HG03457 (cell line): ENCODE results near the gene TSPAN33.
A peak's percentile ranks its signal among the peaks of the same experiment; 100 is the strongest.

Experiments used
- ATAC-seq: cut with Tn5 transposase; IDR thresholded peaks from one replicate; pipeline ENCODE4 v1.9.1; 2021; ENCODE audit warnings: moderate number of reproducible peaks; ENCODE audit not compliant: unreplicated experiment

TSPAN33 gene

DNA sequence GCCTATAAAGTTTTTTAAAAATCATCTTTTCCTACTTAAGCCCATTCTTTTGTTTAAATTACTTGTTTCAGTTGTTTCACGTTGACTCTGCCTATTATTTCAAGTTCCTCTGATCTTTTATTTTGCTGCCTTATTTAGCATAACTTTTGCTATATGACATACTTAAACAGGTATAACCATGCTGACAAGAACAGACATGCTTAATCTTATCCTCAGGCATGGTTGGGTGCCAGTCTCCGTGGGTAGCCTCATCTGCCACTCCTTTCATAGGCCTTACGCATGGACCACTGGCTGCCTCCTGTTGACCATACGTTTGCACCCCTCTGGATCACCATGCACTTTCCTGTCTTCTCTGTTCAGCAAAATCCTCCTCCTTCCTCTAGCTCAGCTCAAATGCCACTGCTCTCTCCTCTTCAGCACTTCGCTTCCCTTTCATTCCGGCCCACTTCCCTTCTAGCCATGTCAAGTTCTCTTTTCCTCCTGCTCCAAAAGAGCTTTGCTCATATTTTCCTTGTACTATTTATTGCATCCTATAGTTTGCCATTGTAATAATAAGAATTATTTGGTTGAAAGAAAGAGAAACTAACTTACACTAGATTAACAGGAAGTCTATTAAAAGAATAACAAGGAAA lies 10.0 kb upstream of the TSPAN33 start:
- ATAC-seq: no peak

- no peak for ATAC-seq
These were observed 7.4 kb upstream of the TSPAN33 start for GRCh38 chr7:129136887-129137642.

GRCh38 chr7:129143724-129144094 lies 798 bp upstream of the TSPAN33 start:
- ATAC-seq: no peak

GRCh38 chr7:129144834-129145668 lies 544 bp downstream of the TSPAN33 start:
- no peak for ATAC-seq

GRCh38 chr7:129146237-129146979 lies 1.9 kb downstream of the TSPAN33 start:
- peak; percentile 57 for ATAC-seq

DNA sequence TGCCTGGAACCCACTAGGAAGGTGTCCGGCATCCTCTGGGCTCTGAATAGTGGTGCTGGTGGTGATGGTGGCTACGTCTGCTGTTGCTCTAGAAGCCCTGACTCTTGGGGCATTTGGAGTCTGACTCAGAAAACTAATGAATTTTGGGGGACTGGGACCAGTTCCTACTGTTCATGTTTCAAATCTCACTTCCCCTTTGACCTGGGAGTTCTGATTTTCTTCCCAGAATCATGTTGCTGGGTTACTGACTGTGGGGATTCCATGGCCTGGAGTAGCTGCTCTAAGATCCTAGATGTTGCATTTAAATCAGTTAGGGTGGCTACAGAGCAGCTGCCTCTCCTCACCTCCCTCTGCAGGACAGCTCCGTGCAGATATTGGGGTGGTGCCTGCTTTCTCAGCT lies 3.2 kb downstream of the TSPAN33 start:
- ATAC-seq: no peak

DNA sequence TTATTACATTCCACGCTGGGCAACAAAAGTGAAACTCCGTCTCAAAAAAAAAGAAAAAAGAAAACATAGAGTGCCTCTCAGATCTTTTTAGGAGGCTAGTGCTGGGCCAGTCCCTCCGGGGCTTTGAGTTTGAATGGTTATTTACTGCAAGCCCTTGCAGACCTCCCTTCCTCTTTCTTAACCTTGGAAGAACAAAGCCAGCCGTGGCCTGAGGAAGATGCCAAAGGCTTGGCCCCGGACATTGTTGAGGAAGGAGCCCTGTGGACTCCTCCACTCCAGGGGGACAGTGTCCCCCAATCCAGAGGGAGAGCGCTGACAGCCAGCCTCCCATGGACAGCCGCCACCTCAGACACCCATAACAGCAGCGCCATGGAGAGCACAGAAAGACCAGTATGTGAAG lies 5.0 kb downstream of the TSPAN33 start:
- ATAC-seq: no peak

GRCh38 chr7:129150199-129150996 lies 5.9 kb downstream of the TSPAN33 start:
- no peak for ATAC-seq

DNA sequence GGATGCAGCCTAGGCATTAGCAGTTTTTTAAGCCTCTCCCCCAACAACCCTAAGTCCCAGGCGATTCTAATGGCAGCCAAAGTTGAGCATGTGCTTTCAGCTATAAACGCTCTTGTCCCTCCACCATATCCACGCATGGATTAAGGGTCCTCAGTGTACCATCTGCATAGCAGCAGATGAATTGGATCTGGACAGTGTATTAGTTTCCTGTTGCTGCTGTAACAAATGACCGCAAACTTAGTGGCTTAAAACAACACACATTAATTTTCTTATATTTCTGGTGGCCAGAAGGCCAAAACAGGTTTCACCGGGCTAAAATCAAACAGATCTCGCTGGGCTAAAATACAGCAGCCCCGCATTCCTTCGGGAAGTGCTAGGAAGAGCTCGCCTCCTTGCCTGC lies 13.1 kb downstream of the TSPAN33 start:
- no peak for ATAC-seq

DNA sequence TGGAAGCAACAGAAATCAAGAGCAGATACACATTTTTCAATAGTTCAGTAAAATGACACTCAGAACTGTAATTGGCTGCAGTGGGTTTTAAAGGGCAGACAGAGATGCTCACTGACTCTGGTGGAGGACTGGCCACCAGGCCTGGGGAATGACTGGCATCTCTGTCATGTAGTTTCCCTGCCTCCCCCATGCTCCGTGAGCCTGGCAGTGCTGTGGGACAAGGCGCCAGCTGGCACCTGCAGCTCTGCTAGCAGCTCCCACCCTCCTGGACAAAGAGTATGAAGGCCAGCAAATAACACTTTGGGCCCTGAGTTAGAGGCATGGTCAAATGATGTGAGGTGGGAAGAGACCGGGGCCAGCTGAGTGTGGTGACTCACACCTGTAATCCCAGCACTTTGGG lies 15.0 kb downstream of the TSPAN33 start:
- no peak for ATAC-seq

- no peak for ATAC-seq
These were observed 15.8 kb downstream of the TSPAN33 start for GRCh38 chr7:129160161-129160905.

DNA sequence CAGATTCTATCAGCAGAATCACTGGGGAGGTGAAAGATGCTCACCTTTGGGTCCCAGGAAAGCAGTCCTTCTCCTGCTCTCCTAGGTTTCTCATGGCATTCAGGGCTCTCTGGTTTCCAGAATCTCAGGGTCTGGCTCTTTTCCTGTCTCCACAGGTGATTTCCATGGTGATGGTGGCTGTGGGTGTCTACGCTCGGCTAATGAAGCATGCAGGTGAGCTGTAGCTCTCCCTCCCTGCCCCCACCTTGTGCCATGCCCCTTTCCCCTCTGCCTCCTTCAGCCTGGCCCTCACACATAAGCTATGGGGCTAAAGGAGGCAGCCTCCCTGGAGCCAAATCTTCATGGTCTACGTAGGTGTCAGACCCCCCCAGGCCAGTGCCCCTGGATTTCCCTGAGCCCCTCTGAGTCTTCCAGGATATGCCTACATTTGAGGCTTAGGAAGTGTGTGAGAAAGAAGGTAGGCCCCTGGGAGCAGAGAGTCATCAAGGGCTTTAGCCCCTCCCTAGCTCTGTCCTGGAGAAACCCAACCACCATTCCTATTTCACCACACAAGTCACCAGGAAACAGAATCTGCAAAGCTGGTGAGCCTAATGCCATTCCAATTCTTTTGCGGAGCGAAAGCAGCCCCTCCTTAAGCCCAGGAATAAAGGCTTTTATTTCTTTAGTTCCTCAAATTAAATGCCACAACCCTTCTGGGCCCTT lies 17.2 kb downstream of the TSPAN33 start:
- ATAC-seq: no peak

DNA sequence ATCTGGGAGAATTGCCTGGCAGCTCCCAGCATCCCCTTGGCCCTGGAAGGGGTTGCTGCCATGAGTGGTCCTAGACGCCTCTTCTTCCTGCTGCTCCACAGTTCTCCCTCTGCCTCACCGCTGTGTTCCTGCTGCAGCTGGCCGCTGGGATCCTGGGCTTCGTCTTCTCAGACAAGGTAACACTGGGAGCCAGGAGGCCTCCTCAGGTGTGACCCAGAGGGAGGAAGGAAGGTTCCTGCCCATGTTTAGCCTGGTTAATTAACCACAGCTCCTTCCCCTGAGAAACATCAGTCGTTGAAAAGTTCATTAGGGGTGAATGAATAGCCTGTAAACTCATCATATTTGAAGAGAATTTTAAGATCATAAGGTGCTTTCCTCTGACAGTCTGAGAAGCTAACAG lies 18.2 kb downstream of the TSPAN33 start:
- no peak for ATAC-seq

GRCh38 chr7:129163875-129164544 lies 19.5 kb downstream of the TSPAN33 start:
- ATAC-seq: no peak

DNA sequence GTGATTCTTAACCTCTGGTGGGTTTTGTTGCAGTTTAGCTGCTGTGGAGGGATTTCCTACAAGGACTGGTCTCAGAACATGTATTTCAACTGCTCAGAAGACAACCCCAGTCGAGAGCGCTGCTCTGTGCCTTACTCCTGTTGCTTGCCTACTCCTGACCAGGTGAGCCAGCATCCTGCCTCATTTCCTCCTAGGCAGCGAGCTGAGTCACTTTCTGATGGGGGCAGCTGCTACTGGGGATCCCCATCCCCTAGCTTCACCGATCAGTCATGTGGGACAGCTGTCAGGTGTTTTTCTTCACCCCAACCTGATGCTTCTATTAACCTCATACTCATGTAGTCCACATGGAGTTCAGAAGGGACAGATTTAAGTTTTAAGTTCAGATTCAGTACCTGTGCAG lies 22.2 kb downstream of the TSPAN33 start:
- no peak for ATAC-seq

GRCh38 chr7:129167817-129168216 lies 23.3 kb downstream of the TSPAN33 start:
- ATAC-seq: no peak

DNA sequence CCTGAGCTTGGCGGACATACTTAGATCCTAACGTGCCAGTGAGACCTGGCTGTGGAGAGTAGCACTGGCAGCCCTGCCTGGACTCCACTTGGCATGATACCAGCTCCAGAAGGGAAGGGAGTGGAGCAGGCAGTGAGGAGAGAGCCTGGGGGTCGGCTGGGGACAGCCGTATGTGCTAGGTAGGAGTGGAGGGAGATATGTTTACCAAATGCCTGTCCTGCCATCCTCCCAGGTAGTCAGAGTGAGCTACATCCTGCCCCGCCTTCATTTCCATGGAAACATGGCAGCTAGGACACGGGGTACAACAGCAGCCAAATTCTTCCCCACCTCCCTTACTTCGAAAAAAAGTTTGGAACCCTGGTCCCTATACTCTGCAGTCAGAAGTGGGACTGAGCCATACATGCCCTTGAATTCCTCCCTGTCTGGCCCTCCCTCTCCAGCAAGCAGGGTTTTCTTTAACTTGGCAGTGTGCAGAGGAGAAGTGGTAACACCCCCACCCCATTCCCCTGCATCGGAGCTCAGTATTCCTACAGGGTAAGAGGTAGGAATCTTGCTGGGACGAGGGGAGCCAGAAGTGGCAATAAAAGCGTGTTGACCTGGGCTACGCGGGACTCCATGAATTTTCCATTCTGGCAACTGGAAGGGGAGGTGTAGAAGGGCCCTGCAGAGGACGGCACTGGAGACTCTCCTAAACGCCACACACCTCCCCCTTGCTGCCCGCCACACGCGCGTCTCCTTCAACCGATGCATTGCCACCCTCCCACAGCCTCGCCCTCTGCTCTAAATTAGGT lies 23.9 kb downstream of the TSPAN33 start:
- no peak for ATAC-seq
